NCI-H82 treated with DMSO at 0.1 percent for 48 hours (cell line): ENCODE measurements around the gene CSF3.
"Not testable (repeated sequence)": the region's sequence is repeated elsewhere in the genome, so short reads cannot be mapped to it uniquely, and the experiment has no call there.

ENCODE experiments used
- DNase-seq: peaks from one replicate; lab custom pipeline; 2025; ENCODE audit not compliant: unreplicated experiment; lab: John Stamatoyannopoulos, UW

The CSF3 gene

GRCh38 chr17:39996800-39997199, 18.4 kb upstream of the CSF3 start:
- DNase-seq = no peak

- DNase-seq = no peak
These were observed 17.7 kb upstream of the CSF3 start for GRCh38 chr17:39997543-39997942.

DNA sequence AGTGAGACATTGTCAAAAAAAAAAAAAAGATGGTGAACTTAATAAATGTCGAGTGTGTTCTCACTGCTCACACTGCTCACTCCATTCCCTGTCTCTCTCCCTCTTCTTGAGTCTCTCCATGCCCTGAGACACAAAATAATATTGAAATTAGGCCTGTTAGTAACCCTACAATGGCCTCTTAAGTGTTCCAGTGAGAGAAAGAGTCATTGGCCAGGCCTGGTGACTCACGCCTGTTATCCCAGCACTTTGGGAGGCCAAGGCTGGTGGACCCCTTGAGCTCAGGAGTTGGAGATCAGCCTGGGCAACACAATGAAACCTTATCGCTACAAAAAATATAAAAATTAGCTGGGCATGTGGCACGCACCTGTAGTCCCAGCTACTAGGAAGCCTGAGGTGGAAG, 16.2 kb upstream of the CSF3 start:
- DNase-seq = no peak

- DNase-seq = no peak
These were observed 15.1 kb upstream of the CSF3 start for GRCh38 chr17:40000161-40000560.

GRCh38 chr17:40001335-40001734, 13.9 kb upstream of the CSF3 start:
- not testable (repeated sequence) for DNase-seq

DNA sequence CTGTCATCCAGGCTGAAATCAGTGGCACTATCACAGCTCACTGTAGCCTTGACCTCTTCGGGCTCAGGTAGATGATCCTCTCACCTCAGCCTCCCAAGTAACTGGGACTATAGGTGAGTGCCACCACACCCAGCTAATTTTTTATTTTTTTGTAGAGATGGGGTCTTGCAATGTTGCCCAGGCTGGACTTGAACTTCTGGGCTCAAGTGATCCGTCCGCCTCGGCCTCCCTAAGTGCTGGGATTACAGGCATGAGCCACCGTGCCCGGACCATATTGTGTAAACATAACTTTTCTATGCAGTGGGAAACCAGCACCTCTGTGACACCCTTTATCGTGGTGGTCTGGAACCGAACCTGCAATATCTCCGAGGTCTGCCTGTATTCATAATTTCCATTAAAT, 11.2 kb upstream of the CSF3 start:
- no peak for DNase-seq

- DNase-seq = no peak
These were observed 10.5 kb upstream of the CSF3 start for GRCh38 chr17:40004712-40005111.

DNA sequence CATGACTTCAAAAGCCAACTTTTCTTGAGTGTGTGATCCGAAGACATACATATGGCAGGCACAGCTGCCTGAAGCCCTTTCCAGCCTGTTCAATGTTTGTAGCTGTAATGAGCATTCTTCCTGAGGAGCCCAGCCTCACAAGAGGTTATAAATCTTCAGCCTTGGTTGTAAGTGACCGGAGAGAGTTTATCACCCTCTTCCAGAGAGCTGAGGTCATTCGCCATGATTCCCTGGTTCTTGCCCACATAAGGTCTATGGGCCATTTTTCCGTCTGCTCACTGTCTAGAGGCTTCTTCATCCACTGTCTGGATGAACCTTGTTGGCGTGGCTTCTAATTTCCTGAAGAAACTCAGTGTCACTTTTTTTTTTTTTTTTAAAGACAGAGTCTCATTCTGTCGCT, 9.7 kb upstream of the CSF3 start:
- no peak for DNase-seq

GRCh38 chr17:40010946-40011500, 4.2 kb upstream of the CSF3 start:
- DNase-seq = not testable (repeated sequence)

- DNase-seq = not testable (repeated sequence)
These were observed 3.1 kb upstream of the CSF3 start for GRCh38 chr17:40012017-40012647.

- DNase-seq = no peak
These were observed 762 bp upstream of the CSF3 start for GRCh38 chr17:40014375-40014980.

DNA sequence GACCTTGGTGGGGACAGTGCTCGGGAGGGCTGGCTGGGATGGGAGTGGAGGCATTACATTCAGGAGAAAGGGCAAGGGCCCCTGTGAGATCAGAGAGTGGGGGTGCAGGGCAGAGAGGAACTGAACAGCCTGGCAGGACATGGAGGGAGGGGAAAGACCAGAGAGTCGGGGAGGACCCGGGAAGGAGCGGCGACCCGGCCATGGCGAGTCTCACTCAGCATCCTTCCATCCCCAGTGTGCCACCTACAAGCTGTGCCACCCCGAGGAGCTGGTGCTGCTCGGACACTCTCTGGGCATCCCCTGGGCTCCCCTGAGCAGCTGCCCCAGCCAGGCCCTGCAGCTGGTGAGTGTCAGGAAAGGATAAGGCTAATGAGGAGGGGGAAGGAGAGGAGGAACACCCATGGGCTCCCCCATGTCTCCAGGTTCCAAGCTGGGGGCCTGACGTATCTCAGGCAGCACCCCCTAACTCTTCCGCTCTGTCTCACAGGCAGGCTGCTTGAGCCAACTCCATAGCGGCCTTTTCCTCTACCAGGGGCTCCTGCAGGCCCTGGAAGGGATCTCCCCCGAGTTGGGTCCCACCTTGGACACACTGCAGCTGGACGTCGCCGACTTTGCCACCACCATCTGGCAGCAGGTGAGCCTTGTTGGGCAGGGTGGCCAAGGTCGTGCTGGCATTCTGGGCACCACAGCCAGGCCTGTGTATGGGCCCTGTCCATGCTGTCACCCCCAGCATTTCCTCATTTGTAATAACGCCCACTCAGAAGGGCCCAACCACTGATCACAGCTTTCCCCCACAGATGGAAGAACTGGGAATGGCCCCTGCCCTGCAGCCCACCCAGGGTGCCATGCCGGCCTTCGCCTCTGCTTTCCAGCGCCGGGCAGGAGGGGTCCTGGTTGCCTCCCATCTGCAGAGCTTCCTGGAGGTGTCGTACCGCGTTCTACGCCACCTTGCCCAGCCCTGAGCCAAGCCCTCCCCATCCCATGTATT, 1.1 kb downstream of the CSF3 start:
- DNase-seq = no peak

DNA sequence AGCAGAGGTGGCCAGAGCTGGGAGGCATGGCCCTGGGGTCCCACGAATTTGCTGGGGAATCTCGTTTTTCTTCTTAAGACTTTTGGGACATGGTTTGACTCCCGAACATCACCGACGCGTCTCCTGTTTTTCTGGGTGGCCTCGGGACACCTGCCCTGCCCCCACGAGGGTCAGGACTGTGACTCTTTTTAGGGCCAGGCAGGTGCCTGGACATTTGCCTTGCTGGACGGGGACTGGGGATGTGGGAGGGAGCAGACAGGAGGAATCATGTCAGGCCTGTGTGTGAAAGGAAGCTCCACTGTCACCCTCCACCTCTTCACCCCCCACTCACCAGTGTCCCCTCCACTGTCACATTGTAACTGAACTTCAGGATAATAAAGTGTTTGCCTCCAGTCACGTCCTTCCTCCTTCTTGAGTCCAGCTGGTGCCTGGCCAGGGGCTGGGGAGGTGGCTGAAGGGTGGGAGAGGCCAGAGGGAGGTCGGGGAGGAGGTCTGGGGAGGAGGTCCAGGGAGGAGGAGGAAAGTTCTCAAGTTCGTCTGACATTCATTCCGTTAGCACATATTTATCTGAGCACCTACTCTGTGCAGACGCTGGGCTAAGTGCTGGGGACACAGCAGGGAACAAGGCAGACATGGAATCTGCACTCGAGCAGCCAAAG, 2.3 kb downstream of the CSF3 start:
- no peak for DNase-seq

DNA sequence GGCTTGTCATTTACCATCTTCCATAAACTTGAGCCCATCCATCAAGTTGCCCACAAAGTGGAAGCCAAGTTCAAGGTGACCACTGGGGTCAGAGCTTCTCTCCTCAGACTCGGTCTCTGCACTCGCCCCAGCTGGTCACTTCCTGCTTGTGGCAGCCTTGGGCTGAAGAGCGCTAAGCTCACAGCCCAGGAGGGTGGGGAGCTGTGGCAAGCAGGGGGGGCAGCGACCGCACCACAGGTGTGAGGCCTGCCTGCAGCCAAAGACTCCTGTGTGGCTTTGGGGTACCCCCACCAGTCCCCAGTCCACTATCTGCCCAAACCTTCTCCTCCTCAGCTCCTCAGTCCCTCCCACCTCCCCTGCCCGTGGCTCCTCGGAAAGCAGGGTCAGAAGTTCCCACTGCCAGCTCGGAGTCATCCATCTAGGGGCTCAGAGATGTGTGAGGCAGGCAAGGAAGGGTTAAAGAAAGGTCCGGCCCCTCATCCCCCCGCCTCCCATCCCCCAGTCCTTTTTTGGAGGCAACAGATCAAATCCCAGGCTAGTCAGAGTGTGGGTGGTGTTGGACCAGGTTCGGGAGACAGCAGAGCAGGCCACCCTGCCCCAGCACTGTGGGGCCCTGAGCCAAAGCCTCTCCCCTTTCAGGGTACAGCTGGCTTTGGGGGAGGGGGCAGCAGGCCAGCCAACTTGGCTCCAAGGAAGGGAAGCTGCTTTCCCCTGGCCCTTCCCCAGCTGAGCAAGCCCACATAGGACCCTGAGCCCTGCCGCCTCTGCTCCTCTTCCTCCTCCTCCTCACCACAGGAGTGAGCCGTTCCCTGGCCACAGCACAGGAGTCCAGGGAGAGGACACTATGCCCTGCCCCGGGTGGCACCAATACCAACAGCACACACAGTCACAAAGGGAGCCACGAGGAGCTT, 3.2 kb downstream of the CSF3 start:
- DNase-seq = no peak

DNA sequence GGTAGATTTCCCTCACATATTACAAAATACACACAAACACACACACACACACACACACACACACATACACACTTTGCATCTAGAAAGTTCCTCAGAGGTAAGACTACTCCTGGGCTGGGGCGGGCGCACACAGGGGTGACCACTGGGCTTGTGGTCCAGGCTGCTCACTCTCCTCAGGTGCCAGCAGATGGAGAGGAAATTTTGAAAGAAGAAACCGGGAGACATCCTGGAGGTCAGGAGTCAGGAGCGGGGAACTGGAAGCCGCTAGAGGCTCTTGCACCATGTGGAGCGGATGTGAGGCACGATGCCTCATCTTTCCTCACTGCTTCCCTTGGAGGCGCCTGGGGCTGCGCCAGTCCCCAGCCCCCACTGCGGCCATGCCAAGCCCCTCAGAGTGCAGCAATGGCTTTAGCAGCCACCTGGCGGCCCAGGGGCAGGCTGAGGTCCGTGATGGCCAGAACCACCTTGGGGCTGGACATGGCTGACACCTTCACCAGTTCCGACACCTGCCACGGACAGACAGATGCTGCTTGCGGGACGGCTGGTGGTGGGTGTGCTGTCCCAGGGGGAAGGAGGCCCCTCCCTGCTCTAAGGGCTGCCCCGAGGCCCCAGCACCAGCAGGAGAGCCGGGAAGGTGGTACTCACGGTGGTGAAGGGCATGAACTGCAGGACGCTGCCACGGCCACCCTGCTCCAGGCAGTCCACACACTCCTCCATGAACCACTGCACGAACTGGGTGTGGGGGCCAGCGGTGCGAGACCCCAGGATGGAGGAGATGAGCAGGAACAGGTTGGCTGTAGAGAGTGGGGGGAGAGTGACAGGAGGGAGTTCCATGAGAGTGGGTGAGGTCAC, 4.1 kb downstream of the CSF3 start:
- no peak for DNase-seq

DNA sequence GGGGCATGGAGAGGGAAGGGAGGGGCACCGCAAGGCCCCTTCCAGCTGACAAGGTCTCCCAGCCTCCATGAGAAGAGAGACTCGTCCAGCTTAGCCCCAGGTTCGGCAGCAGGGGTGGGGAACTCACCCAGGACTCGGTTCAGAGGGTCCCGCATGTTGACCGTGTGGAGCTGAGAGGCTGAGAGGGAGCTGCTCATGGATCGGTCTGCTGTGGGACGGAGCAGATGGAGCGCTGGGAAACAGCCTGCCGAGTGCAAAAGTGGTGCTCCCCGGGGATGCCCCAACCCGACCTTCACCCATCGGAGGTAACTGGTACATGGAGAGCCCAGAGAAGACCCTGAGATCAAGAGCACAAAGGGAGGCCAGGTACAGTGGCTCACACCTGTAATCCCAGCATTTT, 4.9 kb downstream of the CSF3 start:
- no peak for DNase-seq

DNA sequence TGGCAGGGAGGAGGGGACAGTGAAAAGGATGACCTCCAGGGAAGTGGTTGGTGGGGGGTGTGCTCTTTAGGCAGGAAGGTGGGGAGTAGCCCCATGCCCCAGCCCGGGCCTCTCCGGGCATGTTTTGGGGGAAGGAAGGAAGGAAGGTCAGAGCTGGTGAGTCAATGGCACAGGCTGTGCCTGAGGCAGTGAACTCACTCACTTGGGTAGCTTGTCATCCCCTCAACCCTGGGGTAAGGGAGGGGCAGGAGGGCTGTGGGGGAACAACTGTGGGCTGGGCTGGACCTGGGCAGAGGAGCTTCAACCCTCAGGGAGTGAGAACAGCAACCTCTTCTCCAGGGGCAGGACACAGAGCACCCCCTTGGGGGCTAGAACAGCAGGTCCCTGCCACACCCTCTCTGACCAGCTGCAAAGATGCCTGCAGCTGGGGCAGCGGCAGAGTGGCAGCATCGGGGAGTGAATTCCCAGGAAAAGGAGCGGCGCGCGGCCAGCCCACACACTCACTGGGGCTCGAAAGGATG, 6.3 kb downstream of the CSF3 start:
- DNase-seq = no peak

GRCh38 chr17:40022497-40022896, 7.3 kb downstream of the CSF3 start:
- no peak for DNase-seq

GRCh38 chr17:40022961-40023541, 7.8 kb downstream of the CSF3 start:
- DNase-seq = no peak
